HepG2 (cell line): Measurements from ENCODE around the gene GANC. TPM values are rescaled to one million over a fixed set of nuclear protein-coding genes. Genes with fewer than 3 reads are reported as not detected.

Experiments used
- ATAC-seq: fragments of 200-7000 bp; cut with Tn5 transposase; 3 replicates; pipeline ENCODE4 v1.9.1; 2020; ENCODE audit warnings: mild to moderate bottlenecking, moderate library complexity
- BruUV-seq: library from RNA; stranded (reverse); fragments of 400-500 nt; replicated peaks from 2 replicates; lab custom pipeline; 2021; lab: Mats Ljungman, UMichigan
- CTCF ChIA-PET: fragments of 300-600 bp; formaldehyde crosslinking; extraction: SDS; loops from one replicate; lab custom pipeline; 2021; ENCODE audit warnings: low total read pairs, inconsistent platforms, low intra/inter-chr PET ratio; lab: Yijun Ruan, JAX
- POLR2A ChIA-PET: fragments of 350-600 bp; sonication (Branson Sonifier 250); formaldehyde crosslinking; loops from one replicate; lab custom pipeline; 2020; ENCODE audit warnings: antibody characterized with exemption, inconsistent platforms; lab: Yijun Ruan, JAX
- DNase-seq: peaks from one replicate; pipeline ENCODE4 v3.0.0-alpha.2; 2015; ENCODE audit warnings: low spot score
- FAIRE-seq: peaks from 3 replicates; lab custom pipeline; 2011; peaks lifted over from hg19 to GRCh38; lab: Jason Lieb, UNC
- H2AFZ ChIP-seq: one replicate; pipeline ENCODE4 v1.6.1; 2011; ENCODE audit warnings: low read length, inconsistent platforms
- H3K27ac ChIP-seq: fragments of 300-600 bp; 3 replicates; pipeline ENCODE4 v1.8.0; 2011; ENCODE audit warnings: mixed run types, mild to moderate bottlenecking, mixed read lengths, low read length, inconsistent platforms; ENCODE audit not compliant: insufficient read depth; ENCODE audit errors: extremely low read length
- H3K27me3 ChIP-seq, 2 experiments: fragments of 200-600 bp in 1 of 2; 2 replicates in 1 of 2; 3 replicates in 1 of 2; pipeline versions ENCODE4 v1.6.0 to v1.8.0; 2011; ENCODE audit warnings: low read length in 2 of 2, mild to moderate bottlenecking in 2 of 2, moderate library complexity in 2 of 2, inconsistent platforms in 1 of 2; ENCODE audit not compliant: insufficient read depth in 2 of 2, control insufficient read depth in 1 of 2
- H3K36me3 ChIP-seq, 2 experiments: fragments of 200-600 bp in 1 of 2; replicated peaks in 1 of 2; 2 replicates in 1 of 2; 3 replicates in 1 of 2; pipeline versions ENCODE4 v1.5.1 to v1.8.0; 2011; ENCODE audit warnings: low read length in 2 of 2, inconsistent platforms in 1 of 2; ENCODE audit not compliant: insufficient read depth in 2 of 2, control insufficient read depth in 1 of 2
- H3K4me1 ChIP-seq: 2 replicates; pipeline ENCODE4 v1.5.1; 2012; ENCODE audit warnings: low read length, inconsistent platforms; ENCODE audit not compliant: insufficient read depth
- H3K4me2 ChIP-seq: 2 replicates; pipeline ENCODE4 v1.6.0; 2011; ENCODE audit warnings: low read depth, low read length, inconsistent platforms
- H3K4me3 ChIP-seq, 3 experiments: fragments of 200-600 bp in 1 of 3; sonication (generic), shearing (Covaris generic) in 1 of 3; replicated peaks in 1 of 3; 2 replicates each; pipeline ENCODE4 v1.5.1; 2011 to 2016; ENCODE audit warnings: low read length in 3 of 3, inconsistent platforms in 2 of 3, low read depth in 2 of 3, mild to moderate bottlenecking in 2 of 3, control low read depth in 1 of 3, mixed read lengths in 1 of 3; ENCODE audit not compliant: insufficient read depth in 1 of 3
- H3K79me2 ChIP-seq: one replicate; pipeline ENCODE4 v1.6.1; 2011; ENCODE audit warnings: low read length, inconsistent platforms; ENCODE audit not compliant: insufficient read depth
- H3K9ac ChIP-seq: 2 replicates; pipeline ENCODE4 v1.6.0; 2011; ENCODE audit warnings: mild to moderate bottlenecking, low read depth, low read length, inconsistent platforms; ENCODE audit not compliant: insufficient read depth
- H3K9me3 ChIP-seq: 2 replicates; pipeline ENCODE4 v1.5.1; 2012; ENCODE audit warnings: mild to moderate bottlenecking, low read length
- H4K20me1 ChIP-seq: 2 replicates; pipeline ENCODE4 v1.6.0; 2011; ENCODE audit warnings: inconsistent platforms, mild to moderate bottlenecking, low read length, moderate library complexity; ENCODE audit not compliant: insufficient read depth
- CHD2 ChIP-seq: IDR thresholded peaks from 2 replicates; pipeline ENCODE4 v1.6.1; 2011; ENCODE audit warnings: low read depth, low read length, improper control_type of control experiment
- FUBP1 ChIP-seq: sonication (generic); formaldehyde crosslinking; IDR thresholded peaks from 2 replicates; pipeline ENCODE4 v1.5.1; 2020; ENCODE audit warnings: missing genetic modification reagents, mild to moderate bottlenecking, borderline replicate concordance
- MAFG ChIP-seq: sonication (generic); formaldehyde crosslinking; IDR thresholded peaks from 2 replicates; pipeline ENCODE4 v1.5.1; 2020; ENCODE audit warnings: mild to moderate bottlenecking, missing genetic modification reagents
- POLR2A ChIP-seq, 2 experiments: IDR thresholded peaks; 2 replicates each; pipeline ENCODE4 v1.6.1; 2011; ENCODE audit warnings: low read depth in 2 of 2, low read length in 2 of 2, mild to moderate bottlenecking in 1 of 2, moderate library complexity in 1 of 2; ENCODE audit not compliant: insufficient read depth in 1 of 2
- SIN3B ChIP-seq: fragments of 150-350 bp; IDR thresholded peaks from 2 replicates; pipeline ENCODE4 v1.6.1; 2014; ENCODE audit warnings: low read length
- SNAI1 ChIP-seq: sonication (generic); formaldehyde crosslinking; IDR thresholded peaks from 2 replicates; pipeline ENCODE4 v1.5.0; 2020; ENCODE audit warnings: mild to moderate bottlenecking, missing genetic modification reagents, borderline replicate concordance
- STAG1 ChIP-seq: sonication (generic); formaldehyde crosslinking; IDR thresholded peaks from 2 replicates; pipeline ENCODE4 v1.4.0; 2020; ENCODE audit warnings: missing genetic modification reagents
- ZNF143 ChIP-seq: sonication (generic); formaldehyde crosslinking; IDR thresholded peaks from 2 replicates; pipeline ENCODE4 v1.4.0; 2020; ENCODE audit warnings: missing genetic modification reagents
- ZNF407 ChIP-seq: sonication (generic); formaldehyde crosslinking; IDR thresholded peaks from one replicate; pipeline ENCODE4 v1.5.1; 2020; ENCODE audit warnings: mild to moderate bottlenecking, missing genetic modification reagents; ENCODE audit errors: not compliant biosample characterization
- ZNF512B ChIP-seq: sonication (generic); formaldehyde crosslinking; IDR thresholded peaks from 2 replicates; pipeline ENCODE4 v1.5.1; 2020; ENCODE audit warnings: missing genetic modification reagents, mild to moderate bottlenecking, borderline replicate concordance
- WGBS: methylation state at CpG from one replicate; pipeline ENCODE4 v1.1.6; 2017; ENCODE audit warnings: low lambda C conversion rate; 5-methylcytosine and 5-hydroxymethylcytosine counted together
- in situ Hi-C: cut with HindIII; loops from 2 replicates; pipeline ENCODE4 v1.10.0; 2017; ENCODE audit warnings: low pct_unique_long_range_greater_than_20kb; ENCODE audit not compliant: extremely low pct_ligation_motif_present
- intact Hi-C: fragments of 100-400 bp; cut with micrococcal nuclease; formaldehyde crosslinking; loops from one replicate; pipeline ENCODE4 v1.10.0; 2022; ENCODE audit not compliant: unreplicated experiment
- polyA plus RNA-seq, 8 experiments: library from polyadenylated mRNA; depleted of rRNA in 3 of 8; stranded (reverse) in 7 of 8; unstranded in 1 of 8; fragments of >200 nt; fragmentation: Illumina TruSeq in 4 of 8; extraction: Trizol in 4 of 8; gene quantifications; 2 replicates each; pipeline versions ENCODE4 v1.2.1 to v1.2.3, GENCODE V29; 2011 to 2016; ENCODE audit warnings: low read depth in 4 of 8, missing spikeins in 1 of 8, mixed read lengths in 1 of 8; ENCODE audit not compliant: insufficient read depth in 1 of 8
- total RNA-seq, 5 experiments: library from RNA; depleted of rRNA; stranded (reverse); fragments of >200 nt; fragmentation: Illumina TruSeq; extraction: Trizol; gene quantifications; 2 replicates each; pipeline ENCODE4 v1.2.3, GENCODE V29; 2016; ENCODE audit warnings: low read depth in 1 of 5

The GANC gene
- total and polyA plus RNA-seq, 2 of the 13 experiments (the other 11 are each of a cell fraction or from before 2014, with no cell fraction given) = 17.0 to 21.0 TPM

GRCh38 chr15:42355291-42355690, 82.3 kb downstream of the GANC start:
- ATAC-seq = no peak
- Histone ChIP-seq H3K4me2 (no peak overlapping the region), H3K79me2 (no peaks in the 10 kb centered on the region), H3K27me3 (no peaks in the 10 kb centered on the region), H4K20me1 (no peaks in the 10 kb centered on the region), H3K4me3 (no peak overlapping the region), H2AFZ (no peak overlapping the region), H3K36me3 (no peaks in the 10 kb centered on the region), H3K4me1 (no peaks in the 10 kb centered on the region), H3K9ac (no peak overlapping the region), H3K9me3 (no peaks in the 10 kb centered on the region), H3K27ac (no peak overlapping the region)
- intact Hi-C loops = no loop called here
- FAIRE-seq = no peak
- ChIA-PET POLR2A (no interaction called here), CTCF (no interaction called here)
- no peak for DNase-seq
- 91% methylated on average over 6 of the region's 6 CpGs for WGBS
- no TSS peak for BruUV-seq
- in situ Hi-C loops = no loop called here
- TF ChIP-seq FUBP1 (no peak), ZNF143 (no peak), MAFG (CRISPR knock-in tag) (no peak), SNAI1 (CRISPR knock-in tag) (no peak), SIN3B (no peak), STAG1 (CRISPR knock-in tag) (no peak), POLR2A (IDR thresholded peaks at IDR 0.05; ENCODE audit: insufficient read depth in 1 of 2, low read depth in 2 of 2, low read length in 2 of 2) (no peak), ZNF407 (no peak), ZNF512B (CRISPR knock-in tag) (no peak), CHD2 (no peak)
